Measurements from ENCODE around the gene PPM1J.
"Not testable (repeated sequence)": the region's sequence is repeated elsewhere in the genome, so short reads cannot be mapped to it uniquely, and the experiment has no call there.

Gene PPM1J, protein sequence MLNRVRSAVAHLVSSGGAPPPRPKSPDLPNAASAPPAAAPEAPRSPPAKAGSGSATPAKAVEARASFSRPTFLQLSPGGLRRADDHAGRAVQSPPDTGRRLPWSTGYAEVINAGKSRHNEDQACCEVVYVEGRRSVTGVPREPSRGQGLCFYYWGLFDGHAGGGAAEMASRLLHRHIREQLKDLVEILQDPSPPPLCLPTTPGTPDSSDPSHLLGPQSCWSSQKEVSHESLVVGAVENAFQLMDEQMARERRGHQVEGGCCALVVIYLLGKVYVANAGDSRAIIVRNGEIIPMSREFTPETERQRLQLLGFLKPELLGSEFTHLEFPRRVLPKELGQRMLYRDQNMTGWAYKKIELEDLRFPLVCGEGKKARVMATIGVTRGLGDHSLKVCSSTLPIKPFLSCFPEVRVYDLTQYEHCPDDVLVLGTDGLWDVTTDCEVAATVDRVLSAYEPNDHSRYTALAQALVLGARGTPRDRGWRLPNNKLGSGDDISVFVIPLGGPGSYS

GRCh38 chr1:112715264-112716053 is at the start of gene PPM1J:
Gene PPM1J (minus strand): TSS chr1:112715332. CDS start chr1:112715301, 31 bp downstream.
- peak; percentile 99 for DNase-seq

- no peak for DNase-seq
These were observed 47.7 kb upstream of the PPM1J start for GRCh38 chr1:112762541-112763500.

DNA sequence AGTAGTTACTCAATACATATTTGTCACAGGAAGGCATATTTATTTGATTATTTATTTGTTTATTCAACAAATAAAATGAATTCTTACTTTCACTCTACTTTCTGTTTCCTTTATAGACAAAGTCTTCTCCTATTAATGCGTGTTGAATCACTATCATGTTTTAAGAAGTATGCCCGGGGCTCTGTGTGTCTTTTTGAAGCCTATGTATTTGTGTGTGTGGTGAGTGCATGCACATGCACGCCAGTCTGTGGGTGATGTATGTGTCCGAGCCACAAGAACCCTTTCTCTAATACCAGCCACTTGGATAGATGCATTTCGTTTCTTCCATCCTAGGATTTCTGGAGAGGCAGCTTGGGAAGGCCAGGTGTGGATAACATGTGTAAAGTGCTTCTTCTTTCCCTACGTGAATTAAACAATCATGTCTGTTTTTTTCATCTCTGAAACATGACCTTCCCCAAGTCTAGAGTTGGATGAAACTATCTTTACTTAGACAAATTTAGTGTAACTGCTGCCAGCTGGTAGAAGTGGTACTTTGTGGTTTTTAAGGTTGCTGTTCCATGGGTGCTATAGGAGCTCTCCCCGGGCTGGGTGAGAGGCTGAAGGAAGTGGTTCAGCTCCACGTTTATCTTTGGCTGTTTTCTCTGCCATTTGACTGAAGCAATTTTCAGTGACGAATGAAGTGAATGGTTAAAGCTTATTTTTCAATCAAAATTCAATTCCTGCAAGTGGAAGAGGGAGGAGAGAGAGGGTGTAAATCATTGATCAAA is 46.8 kb upstream of the PPM1J start:
- DNase-seq: no peak

DNA sequence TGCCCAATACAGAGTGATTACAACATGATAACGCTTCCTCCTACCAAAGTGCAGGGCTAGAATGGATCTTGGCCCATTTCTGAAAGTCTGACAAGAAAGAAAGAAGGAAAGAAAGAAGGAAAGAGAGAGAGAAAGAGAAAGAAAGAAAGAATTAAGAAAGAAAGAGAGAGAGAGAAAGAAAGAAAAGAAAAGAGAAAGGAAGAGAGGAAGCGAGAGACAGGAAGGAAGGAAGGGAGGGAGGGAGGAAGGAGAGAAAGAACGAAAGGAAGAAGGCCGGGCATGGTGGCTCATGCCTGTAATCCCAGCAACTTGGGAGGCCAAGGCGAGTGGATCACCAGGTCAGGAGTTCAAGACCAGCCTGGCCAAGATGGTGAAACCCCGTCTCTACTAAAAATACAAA is 44.1 kb upstream of the PPM1J start:
- DNase-seq: no peak

DNA sequence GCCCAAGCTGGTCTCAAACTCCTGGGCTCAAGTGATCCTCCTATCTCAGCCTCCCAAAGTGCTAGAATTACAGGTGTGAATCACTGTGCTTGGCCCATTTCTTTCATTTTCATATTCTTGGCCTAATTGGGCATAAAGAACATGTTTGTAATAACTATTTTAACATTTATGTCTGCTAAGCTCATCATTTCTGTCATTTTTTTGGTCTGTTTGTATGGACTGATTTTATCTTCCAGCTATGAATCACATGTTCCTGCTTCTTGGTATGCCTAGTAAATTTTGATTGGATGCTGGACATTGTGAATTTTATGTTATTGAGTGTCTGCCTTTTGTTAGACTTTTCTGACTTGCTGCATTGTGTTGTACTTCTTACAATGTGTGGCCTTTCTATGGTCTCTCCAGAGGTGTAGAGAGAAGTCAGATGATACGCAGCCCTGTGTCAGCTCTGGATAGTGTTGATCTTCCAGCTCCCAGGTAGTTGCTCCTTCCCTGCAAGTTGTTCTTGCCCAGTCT is 39.0 kb upstream of the PPM1J start:
- DNase-seq: no peak

DNA sequence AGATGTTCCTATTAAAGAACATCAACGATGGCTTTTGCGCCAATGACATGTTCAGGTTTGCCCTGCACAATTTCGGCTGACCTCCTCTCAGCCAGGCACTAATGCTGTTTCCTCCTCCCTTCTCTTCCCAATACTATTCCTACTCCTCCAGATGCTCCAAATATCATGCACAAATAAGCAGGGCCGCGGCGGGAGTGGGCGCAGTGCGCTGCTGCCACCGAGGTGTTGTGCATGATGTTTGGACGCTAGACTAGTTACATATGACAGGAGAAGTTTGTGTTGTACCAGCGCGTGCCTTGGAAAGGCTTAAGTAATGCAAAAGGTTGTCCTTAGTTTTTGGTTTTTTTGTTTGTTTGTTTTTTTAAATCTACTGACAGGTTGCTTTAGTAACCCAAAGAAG is 33.3 kb upstream of the PPM1J start:
- DNase-seq: no peak

- DNase-seq: no peak
These were observed 29.0 kb upstream of the PPM1J start for GRCh38 chr1:112744009-112744578.

GRCh38 chr1:112743174-112744008 is 28.3 kb upstream of the PPM1J start:
- DNase-seq: no peak

DNA sequence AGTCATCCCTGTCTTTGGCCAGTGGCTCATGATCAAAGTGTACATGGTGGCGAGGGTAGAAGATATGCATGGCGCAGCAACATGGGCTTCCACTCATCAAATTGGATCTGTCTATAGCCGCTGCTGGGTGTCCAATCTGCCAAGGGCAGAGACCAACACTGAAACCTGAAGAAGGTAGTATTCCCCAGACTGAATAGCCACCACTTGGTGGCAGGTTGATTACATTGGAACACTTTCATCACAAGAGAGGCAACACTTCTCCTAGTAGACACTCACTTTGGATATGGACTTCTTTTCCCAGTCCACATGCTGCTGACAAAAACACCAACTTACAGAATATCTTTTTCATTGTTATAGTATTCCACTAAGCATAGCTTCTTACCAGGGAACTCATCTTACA is 22.4 kb upstream of the PPM1J start:
- no peak for DNase-seq

DNA sequence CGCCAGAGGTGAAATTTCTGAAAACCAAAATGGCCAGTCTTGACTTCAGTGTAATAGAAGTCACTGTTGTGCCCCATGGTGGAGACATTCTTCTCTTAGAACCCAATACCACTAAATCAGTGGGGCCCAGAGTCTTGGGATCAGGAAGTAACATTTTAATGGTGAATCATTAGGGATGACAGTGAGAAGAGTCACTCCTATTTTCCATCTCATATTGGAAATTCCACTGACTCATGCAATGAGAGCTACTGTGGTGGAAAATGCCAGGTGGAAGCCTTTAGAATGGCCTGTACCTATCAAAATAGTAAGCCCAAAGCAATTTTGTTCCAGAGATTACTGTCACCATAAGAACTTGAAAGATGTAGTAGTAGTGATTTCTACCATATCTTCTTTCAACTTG is 20.6 kb upstream of the PPM1J start:
- no peak for DNase-seq

- no peak for DNase-seq
These were observed 16.3 kb upstream of the PPM1J start for GRCh38 chr1:112731451-112731850.

DNA sequence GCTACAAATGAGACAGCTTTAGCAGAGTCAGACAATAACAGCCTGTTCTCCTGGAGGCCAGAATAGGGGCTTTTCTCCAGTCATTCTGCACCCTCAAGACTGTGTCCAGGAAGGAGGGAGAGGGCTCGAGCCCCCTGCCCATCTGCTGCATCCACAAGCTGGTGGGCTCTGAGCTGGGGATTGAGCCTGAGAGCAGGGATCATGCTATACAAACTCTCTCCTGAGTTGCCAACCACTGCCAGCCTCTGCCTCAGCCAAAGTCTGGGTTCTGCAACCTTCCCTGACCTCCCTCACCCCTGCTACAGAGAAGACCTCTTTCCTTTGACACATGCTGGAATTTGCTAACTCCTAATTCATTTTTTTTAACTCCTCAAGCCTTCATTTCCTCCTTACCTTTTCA is 14.8 kb upstream of the PPM1J start:
- no peak for DNase-seq

DNA sequence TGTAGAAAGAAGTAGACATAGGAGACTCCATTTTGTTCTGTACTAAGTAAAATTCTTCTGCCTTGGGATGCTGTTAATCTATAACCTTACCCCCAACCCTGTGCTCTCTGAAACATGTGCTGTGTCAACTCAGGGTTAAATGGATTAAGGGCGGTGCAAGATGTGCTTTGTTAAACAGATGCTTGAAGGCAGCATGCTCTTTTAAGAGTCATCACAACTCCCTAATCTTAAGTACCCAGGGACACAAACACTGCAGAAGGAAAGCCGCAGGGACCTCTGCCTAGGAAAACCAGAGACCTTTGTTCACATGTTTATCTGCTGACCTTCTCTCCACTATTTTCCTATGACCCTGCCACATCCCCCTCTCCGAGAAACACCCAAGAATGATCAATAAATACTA is 13.9 kb upstream of the PPM1J start:
- not testable (repeated sequence) for DNase-seq

- not testable (repeated sequence) for DNase-seq
These were observed 13.3 kb upstream of the PPM1J start for GRCh38 chr1:112728306-112728971.

- no peak for DNase-seq
These were observed 12.6 kb upstream of the PPM1J start for GRCh38 chr1:112727716-112728115.

DNA sequence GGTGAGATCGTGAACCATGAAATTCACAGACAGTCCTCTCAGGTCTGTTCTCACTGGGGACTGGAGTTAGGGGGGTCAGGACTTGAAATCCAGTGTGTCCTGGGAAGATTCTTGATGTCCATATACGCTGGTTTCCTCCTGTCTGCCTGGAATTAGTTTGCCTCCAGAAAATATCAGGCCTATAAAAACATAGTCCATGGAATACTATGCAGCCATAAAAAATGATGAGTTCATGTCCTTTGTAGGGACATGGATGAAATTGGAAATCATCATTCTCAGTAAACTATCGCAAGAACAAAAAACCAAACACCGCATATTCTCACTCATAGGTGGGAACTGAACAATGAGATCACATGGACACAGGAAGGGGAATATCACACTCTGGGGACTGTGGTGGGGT is 9.1 kb upstream of the PPM1J start:
- DNase-seq: not testable (repeated sequence)

- no peak for DNase-seq
These were observed 8.3 kb upstream of the PPM1J start for GRCh38 chr1:112723511-112723839.

DNA sequence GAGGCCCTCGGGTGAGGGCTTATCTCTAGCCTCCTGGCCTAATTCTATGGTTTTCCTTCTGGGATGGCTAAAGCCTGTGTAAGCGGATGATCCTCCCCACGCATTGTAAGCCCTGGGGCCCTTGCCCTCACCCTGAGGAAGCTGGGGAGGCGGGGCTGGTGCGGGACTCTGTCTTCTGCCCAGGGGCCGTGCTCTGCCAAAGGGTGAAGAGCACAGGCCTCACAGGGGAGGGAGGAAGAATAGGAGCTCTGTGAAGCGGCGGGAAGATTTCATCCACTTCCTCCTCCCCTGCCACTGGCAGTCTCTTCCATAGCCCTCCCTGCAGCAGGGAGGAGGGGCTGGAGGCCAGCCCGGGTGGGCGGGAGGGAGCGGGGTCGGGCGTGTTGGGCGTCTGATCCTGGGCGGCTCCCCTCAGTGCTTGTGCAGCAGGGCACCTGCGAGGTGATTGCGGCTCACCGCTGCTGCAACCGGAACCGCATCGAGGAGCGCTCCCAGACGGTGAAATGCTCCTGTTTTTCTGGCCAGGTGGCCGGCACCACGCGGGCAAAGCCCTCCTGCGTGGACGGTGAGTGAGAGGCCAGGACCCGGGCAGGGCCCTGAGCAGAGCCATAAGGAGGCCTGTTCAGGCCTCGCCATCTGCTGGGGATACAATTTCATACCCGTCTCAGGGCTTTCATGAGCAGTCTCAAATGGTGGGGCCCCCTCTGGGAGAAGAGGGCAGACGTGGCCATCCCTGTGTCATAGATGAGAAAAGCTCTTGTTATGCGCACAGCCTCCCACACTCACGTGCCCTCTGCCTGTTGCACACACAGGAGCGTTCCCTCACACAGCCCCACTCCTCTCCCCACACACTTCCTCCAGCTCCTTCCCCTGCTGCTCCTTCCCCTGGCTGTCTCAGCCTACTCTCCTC is 7.7 kb upstream of the PPM1J start:
- no peak for DNase-seq

GRCh38 chr1:112721966-112722524 is 6.9 kb upstream of the PPM1J start:
- no peak for DNase-seq
